Left forelimb (tissue), 1 donor: ENCODE data around the gene CTDSP2.
"Not testable (repeated sequence)": the region's sequence is repeated elsewhere in the genome, so short reads cannot be mapped to it uniquely, and the experiment has no call there.

Experiments used
- DNase-seq: peaks from one replicate; pipeline ENCODE4 v3.0.0-alpha.2; 2018; ENCODE audit warnings: low spot score

CTDSP2 gene

GRCh38 chr12:57881475-57881874 lies 34.9 kb upstream of the CTDSP2 start:
- no peak for DNase-seq

- not testable (repeated sequence) for DNase-seq
Measured at GRCh38 chr12:57881035-57881434, 34.5 kb upstream of the CTDSP2 start.

- no peak for DNase-seq
Measured at GRCh38 chr12:57877876-57878275, 31.3 kb upstream of the CTDSP2 start.

- no peak for DNase-seq
Measured at GRCh38 chr12:57875753-57876547, 29.4 kb upstream of the CTDSP2 start.

- DNase-seq, result no peak
Measured at GRCh38 chr12:57874166-57875108, 27.9 kb upstream of the CTDSP2 start.

DNA sequence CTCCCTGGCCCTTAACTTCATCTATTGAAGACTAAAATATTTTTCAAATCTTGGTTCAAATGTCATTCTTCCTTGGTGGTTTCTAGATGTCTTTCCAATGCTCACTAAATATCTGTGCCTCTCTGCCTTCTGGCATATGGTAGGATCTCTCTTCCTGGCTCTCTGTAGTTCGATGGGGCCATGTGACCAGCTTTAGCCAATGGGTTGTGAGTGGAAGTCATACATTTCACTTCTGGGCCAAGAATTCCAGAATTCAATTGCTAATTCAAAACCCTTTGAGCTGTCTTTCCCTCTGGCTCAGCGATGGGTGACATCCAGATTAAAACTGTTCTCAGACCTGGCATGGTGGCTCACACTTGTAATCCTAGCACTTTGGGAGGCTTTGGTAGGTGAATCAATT lies 25.8 kb upstream of the CTDSP2 start:
- DNase-seq, result no peak

GRCh38 chr12:57869927-57870318 lies 23.4 kb upstream of the CTDSP2 start:
- DNase-seq, result no peak

- DNase-seq, result no peak
Measured at GRCh38 chr12:57869298-57869926, 22.9 kb upstream of the CTDSP2 start.

DNA sequence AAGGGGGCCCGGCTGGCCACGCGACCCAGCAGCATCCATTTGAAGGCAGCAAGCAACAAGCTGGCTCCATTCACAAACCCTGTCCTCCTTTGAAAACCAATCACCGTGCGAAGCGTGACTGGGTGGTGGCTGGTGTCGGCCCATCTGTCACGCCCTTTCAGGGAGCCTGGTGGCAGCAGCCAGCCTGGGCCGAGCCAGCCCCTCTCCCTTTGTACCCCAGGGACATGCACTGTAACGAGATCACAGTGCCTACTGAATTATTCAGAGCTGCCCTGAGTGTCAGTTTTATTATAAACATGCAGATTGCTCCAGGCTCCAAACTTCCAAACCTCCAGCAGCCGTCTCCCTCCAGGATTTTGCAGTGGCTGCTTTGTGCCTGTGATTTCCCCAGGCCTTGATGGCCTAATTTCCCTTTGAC lies 22.3 kb upstream of the CTDSP2 start:
- no peak for DNase-seq

- no peak for DNase-seq
Measured at GRCh38 chr12:57868221-57868620, 21.7 kb upstream of the CTDSP2 start.

GRCh38 chr12:57866308-57867019 lies 19.9 kb upstream of the CTDSP2 start:
- DNase-seq, result no peak

- peak; percentile 86 for DNase-seq
Measured at GRCh38 chr12:57865084-57865751, 18.7 kb upstream of the CTDSP2 start.

DNA sequence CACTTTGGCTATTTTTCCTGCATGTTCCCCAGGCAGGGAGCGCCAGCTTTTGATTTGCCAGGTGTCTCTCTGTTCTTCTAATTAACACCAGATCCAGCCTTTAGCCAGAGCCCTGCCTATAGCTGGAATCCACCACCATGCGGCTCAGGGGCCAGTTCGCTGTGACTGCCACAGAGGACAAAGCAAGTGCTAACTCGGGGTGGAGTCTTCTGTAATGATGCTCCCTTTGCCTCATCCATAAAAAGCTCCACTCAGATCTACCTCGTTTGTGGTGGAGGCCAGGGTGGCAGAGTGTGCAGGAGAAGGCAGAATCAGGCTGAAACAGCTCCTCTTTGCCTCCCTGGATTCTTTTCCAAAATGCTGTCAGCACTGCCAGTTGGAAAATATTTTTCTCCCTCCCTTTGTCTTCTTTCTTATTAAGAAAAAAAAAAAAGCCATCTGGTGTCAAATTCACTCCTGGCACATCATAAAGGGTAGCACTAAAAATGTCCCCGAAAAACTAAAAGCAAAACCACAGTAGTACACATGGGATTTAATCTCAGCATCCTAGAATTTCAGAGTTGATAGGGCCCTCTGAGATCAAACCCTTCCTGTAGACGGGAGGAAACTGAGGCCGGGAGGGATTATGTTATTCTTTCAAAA lies 18.0 kb upstream of the CTDSP2 start:
- DNase-seq, result peak; percentile 73

DNA sequence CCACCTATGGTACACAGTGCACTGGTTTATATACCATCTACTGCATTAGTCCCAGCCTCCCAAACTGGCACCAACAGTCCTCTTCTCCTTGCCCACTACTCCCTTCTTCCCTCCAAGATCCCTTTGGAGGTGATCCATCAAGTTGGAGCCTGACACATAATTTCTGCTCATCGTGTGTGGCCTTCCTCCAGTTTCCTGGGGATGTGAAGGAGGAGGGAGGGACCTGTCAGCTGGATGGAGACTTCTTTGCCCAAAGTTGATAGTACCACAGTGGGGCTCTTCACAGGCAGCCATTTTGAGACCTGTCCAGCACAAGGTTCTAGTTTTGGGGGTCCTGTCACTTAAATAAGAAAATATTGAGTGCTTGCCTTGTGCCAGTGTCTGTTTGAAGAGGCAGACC lies 17.1 kb upstream of the CTDSP2 start:
- no peak for DNase-seq

GRCh38 chr12:57861967-57862366 lies 15.4 kb upstream of the CTDSP2 start:
- DNase-seq, result no peak

GRCh38 chr12:57860883-57861282 lies 14.4 kb upstream of the CTDSP2 start:
- not testable (repeated sequence) for DNase-seq

DNA sequence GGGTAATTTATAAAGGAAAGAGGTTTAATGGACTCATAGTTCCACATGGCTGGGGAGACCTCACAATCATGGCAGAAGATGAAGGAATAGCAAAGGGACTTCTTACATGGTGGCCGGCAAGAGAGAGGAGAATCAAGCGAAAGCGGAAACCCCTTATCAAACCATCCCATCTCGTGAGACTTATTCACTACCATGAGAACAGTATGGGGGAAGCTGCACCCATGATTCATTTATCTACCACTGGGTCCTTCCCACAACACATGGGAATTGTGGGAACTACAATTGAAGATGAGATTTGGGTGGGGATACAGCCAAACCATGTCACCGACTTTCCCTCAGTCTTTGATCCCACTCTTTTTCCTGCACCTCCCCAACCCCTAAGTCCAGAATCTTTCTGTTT lies 12.6 kb upstream of the CTDSP2 start:
- DNase-seq, result no peak

GRCh38 chr12:57858123-57858522 lies 11.6 kb upstream of the CTDSP2 start:
- not testable (repeated sequence) for DNase-seq

DNA sequence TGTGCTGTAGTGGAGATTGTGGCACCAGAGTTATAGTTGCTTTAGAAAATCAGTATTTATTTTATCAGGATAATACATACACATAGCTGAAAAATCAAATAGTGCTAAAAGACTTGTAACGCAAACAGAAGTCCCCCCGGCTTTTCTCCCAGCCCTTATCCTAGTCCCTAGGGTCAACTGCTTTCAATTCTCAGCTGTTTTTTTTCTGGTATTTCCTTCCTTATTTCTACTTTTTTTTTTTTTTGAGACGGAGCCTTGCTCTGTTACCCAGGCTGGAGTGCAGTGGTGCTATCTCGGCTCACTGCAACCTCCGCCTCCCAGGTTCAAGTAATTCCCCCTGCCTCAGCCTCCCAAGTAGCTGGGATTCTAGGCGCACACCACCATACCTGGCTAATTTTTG lies 8.4 kb upstream of the CTDSP2 start:
- DNase-seq, result no peak

DNA sequence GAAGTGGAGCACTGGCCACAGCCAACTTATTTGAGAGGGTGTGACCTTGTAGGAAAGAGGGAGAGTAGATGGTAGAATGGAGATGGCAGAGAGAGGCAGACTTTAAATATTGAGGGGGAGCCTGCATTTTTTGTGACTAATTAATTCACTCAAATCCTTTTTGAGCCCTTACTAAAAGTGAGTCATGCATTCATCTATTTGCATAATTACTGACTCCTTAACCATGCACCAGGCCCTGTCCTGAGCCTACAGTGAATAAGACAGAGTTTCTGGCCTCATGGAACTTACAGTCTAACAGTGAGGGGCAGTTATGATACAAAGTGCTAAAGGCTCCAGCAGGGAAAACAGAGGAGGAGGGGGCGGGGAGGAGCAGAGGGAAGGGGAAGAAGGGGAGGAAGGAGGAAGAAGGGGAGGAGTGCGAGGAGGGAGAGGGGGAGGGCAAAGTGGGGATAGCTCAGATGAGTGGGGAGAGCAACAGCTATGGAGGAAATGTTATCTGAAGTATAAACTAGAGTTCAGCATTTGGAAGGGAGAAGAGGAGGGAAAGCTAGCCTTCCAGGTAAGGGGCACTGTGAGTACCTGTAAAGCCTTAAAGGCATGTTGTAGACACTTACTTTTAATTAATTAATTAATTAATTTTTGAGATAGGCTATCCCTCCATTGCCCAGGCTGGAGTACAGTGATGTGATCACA lies 7.5 kb upstream of the CTDSP2 start:
- DNase-seq, result no peak
